K562 (cell line): ENCODE measurements around the gene ABCA7. TPM values are rescaled to one million over a fixed set of nuclear protein-coding genes. Genes with fewer than 3 reads are reported as not detected.

Source experiments
- ARHGAP35 ChIP-seq: fragments of 450-650 bp; IDR thresholded peaks from 2 replicates; pipeline ENCODE4 v1.6.1; 2018; ENCODE audit not compliant: partially characterized antibody
- BCOR ChIP-seq: fragments of 450-650 bp; IDR thresholded peaks from 2 replicates; pipeline ENCODE4 v1.6.1; 2016
- CHD2 ChIP-seq: IDR thresholded peaks from 2 replicates; pipeline ENCODE4 v1.6.1; 2011; ENCODE audit warnings: low read depth, low read length
- FOXJ2 ChIP-seq: fragments of 200-800 bp; sonication (Bioruptor generic); IDR thresholded peaks from 2 replicates; pipeline ENCODE4 v1.6.1; 2016; ENCODE audit warnings: missing genetic modification characterization, missing compliant biosample characterization
- FOXP1 ChIP-seq: sonication (generic); formaldehyde crosslinking; IDR thresholded peaks from 2 replicates; pipeline ENCODE4 v1.8.0; 2022; ENCODE audit warnings: mild to moderate bottlenecking, missing genetic modification reagents
- HDAC1 ChIP-seq, 2 experiments: fragments of 450-650 bp; IDR thresholded peaks; 2 replicates each; pipeline ENCODE4 v1.6.1; 2016 to 2017; ENCODE audit warnings: inconsistent platforms in 1 of 2, mild to moderate bottlenecking in 1 of 2, moderate library complexity in 1 of 2
- HDAC6 ChIP-seq: IDR thresholded peaks from 2 replicates; pipeline ENCODE4 v1.6.1; 2012; ENCODE audit warnings: low read depth, mild to moderate bottlenecking, control low read depth, inconsistent platforms, low read length, moderate library complexity
- HSF4 ChIP-seq: fragments of 250-450 bp; sonication (Bioruptor Pico); IDR thresholded peaks from 2 replicates; pipeline ENCODE4 v2.1.2; 2022; ENCODE audit warnings: mild to moderate bottlenecking, moderate library complexity, borderline replicate concordance
- JUN ChIP-seq, 2 experiments: sonication (generic) in 1 of 2; formaldehyde crosslinking in 1 of 2; IDR thresholded peaks; 2 replicates each; pipeline versions ENCODE4 v1.6.1 to v1.8.0; 2012 to 2022; ENCODE audit warnings: borderline replicate concordance in 2 of 2, mild to moderate bottlenecking in 2 of 2, improper control_type of control experiment in 1 of 2, low read depth in 1 of 2, low read length in 1 of 2, missing genetic modification reagents in 1 of 2
- JUND ChIP-seq, 2 experiments: IDR thresholded peaks; 2 replicates in 1 of 2; 3 replicates in 1 of 2; pipeline ENCODE4 v1.6.1; 2011; ENCODE audit warnings: borderline replicate concordance in 2 of 2, low read depth in 2 of 2, low read length in 2 of 2, improper control_type of control experiment in 1 of 2, missing biosample characterization in 1 of 2, missing genetic modification characterization in 1 of 2, missing genetic modification reagents in 1 of 2
- KDM5B ChIP-seq: fragments of 200-600 bp; sonication (generic); IDR thresholded peaks from 2 replicates; pipeline ENCODE4 v1.6.1; 2012; ENCODE audit warnings: low read depth, mild to moderate bottlenecking, moderate library complexity, low read length, control low read depth, inconsistent platforms; ENCODE audit not compliant: insufficient replicate concordance
- L3MBTL2 ChIP-seq: fragments of 450-650 bp; IDR thresholded peaks from 2 replicates; pipeline ENCODE4 v1.6.1; 2016; ENCODE audit warnings: mild to moderate bottlenecking, moderate library complexity
- MAZ ChIP-seq, 2 experiments: fragments of 450-650 bp in 1 of 2; sonication (generic) in 1 of 2; formaldehyde crosslinking; IDR thresholded peaks in 1 of 2; conservative IDR thresholded peaks in 1 of 2; 2 replicates each; pipeline versions ENCODE4 v1.4.0 to v1.5.0; 2020; ENCODE audit warnings: mild to moderate bottlenecking in 1 of 2, missing genetic modification reagents in 1 of 2
- NR2C1 ChIP-seq, 2 experiments: fragments of 450-650 bp; IDR thresholded peaks; 2 replicates each; pipeline ENCODE4 v1.6.1; 2017; ENCODE audit warnings: mild to moderate bottlenecking in 2 of 2, antibody characterized with exemption in 1 of 2, inconsistent platforms in 1 of 2, missing compliant biosample characterization in 1 of 2, missing genetic modification characterization in 1 of 2
- RBM25 ChIP-seq: fragments of 200-400 bp; formaldehyde crosslinking; IDR thresholded peaks from 2 replicates; pipeline ENCODE4 v1.6.1; 2018; ENCODE audit warnings: low read length, low read depth, moderate library complexity; ENCODE audit not compliant: severe bottlenecking
- RNF2 ChIP-seq: sonication (generic); IDR thresholded peaks from 2 replicates; pipeline ENCODE4 v1.6.1; 2016
- SIN3B ChIP-seq: fragments of 450-650 bp; IDR thresholded peaks from 2 replicates; pipeline ENCODE4 v1.6.1; 2017; ENCODE audit warnings: low read depth, mild to moderate bottlenecking, moderate library complexity
- SMAD2 ChIP-seq: fragments of 150-350 bp; IDR thresholded peaks from 2 replicates; pipeline ENCODE4 v1.6.1; 2014; ENCODE audit warnings: low read depth, mild to moderate bottlenecking, low read length
- TCF7 ChIP-seq: sonication (generic); IDR thresholded peaks from 2 replicates; pipeline ENCODE4 v1.6.1; 2016; ENCODE audit warnings: antibody characterized with exemption, borderline replicate concordance
- YBX1 ChIP-seq: fragments of 450-650 bp; IDR thresholded peaks from 2 replicates; pipeline ENCODE4 v1.7.1; 2016; ENCODE audit warnings: mild to moderate bottlenecking
- ZNF184 ChIP-seq: sonication (generic); formaldehyde crosslinking; IDR thresholded peaks from 2 replicates; pipeline ENCODE4 v1.5.0; 2020; ENCODE audit warnings: missing genetic modification reagents
- polyA plus RNA-seq, 8 experiments: library from polyadenylated mRNA; depleted of rRNA in 4 of 8; stranded (reverse) in 5 of 8; unstranded in 3 of 8; fragments of >200 nt; fragmentation: Nextera tagmentation in 2 of 8; fragmentation: Illumina TruSeq in 1 of 8; extraction: Ambion mirVana in 2 of 8; extraction: Trizol in 1 of 8; gene quantifications; 2 replicates each; pipeline versions ENCODE4 v1.2.1 to v1.2.3, GENCODE V29; 2011 to 2014; ENCODE audit warnings: inconsistent platforms in 1 of 8, missing spikeins in 1 of 8
- total RNA-seq, 7 experiments: library from RNA; depleted of rRNA in 6 of 7; stranded (reverse); fragments of >200 nt in 6 of 7; fragmentation: Illumina TruSeq in 2 of 7; extraction: Trizol in 2 of 7; gene quantifications; 2 replicates each; pipeline versions ENCODE4 v1.2.1 to v1.2.3, GENCODE V29; 2011 to 2021; ENCODE audit warnings: low replicate concordance in 1 of 7
- TF ChIP-seq, protein P1 (sequence below), 2 experiments: fragments of 150-350 bp in 1 of 2; IDR thresholded peaks; 2 replicates each; pipeline ENCODE4 v1.6.1; 2012 to 2016; ENCODE audit warnings: low read depth in 2 of 2, low read length in 2 of 2, mild to moderate bottlenecking in 1 of 2, moderate library complexity in 1 of 2
- TF ChIP-seq, protein P2 (sequence below): fragments of 200-800 bp; sonication (Bioruptor generic); IDR thresholded peaks from 2 replicates; pipeline ENCODE4 v1.6.1; 2017; ENCODE audit warnings: missing genetic modification characterization, missing compliant biosample characterization

Gene ABCA7
- total and polyA plus RNA-seq, 9 of the 15 experiments (the other 6 are each of a cell fraction or from before 2014, with no cell fraction given) = 2.3 to 96.1 (median 31.2) TPM

DNA sequence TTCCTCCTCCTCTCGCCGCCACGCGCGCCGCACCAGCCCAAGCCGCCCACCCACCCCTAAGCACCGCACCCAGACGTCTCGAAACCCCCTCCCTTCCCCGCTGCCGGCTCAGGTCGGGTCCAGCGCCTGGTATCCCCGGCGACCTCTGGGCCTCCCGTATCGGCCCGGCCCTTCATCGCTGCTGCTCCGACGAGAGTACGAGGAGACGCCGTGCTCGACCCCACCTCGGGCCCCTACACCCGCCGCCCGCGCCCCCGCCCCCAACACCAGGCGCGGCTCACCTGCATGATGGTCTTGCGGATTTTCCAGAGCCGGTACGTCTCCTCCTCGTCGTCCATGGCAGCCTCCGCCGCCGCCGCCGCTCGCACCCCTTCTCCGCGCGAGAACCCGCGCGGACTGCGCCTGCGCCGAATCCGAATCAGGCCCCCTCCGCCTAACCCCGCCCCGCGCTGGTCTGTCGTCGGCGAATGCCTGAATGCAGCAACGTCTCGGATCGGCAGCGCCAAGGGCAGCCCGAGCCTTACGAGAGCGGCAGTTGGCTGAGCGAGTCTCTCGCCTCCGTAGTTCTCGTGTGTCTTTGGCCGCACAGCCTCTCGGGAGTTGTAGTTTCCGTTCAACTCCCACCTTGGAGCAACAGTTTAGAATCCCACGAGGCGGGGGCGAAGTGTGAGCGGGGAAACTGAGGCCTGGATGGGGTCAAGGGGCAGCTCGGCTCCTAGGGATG, 55.2 kb downstream of the ABCA7 start, which contains the start of gene POLR2E (continued):
- TF ChIP-seq FOXJ2 (tag) = no peak
- peak; percentile 71 to 91 for TF ChIP-seq MAZ (CRISPR knock-in tag; conservative IDR thresholded peaks at IDR 0.05 in 1 of 2, IDR thresholded peaks at IDR 0.05 in 1 of 2)
- peak; percentile 48; the same call in 1 of the 2 replicates for TF ChIP-seq L3MBTL2
- TF ChIP-seq HSF4 (CRISPR knock-in tag) = no peak
- TF ChIP-seq SMAD2 = no peak
- no peak for TF ChIP-seq ZNF184 (CRISPR knock-in tag)
- TF ChIP-seq, protein P1, sequence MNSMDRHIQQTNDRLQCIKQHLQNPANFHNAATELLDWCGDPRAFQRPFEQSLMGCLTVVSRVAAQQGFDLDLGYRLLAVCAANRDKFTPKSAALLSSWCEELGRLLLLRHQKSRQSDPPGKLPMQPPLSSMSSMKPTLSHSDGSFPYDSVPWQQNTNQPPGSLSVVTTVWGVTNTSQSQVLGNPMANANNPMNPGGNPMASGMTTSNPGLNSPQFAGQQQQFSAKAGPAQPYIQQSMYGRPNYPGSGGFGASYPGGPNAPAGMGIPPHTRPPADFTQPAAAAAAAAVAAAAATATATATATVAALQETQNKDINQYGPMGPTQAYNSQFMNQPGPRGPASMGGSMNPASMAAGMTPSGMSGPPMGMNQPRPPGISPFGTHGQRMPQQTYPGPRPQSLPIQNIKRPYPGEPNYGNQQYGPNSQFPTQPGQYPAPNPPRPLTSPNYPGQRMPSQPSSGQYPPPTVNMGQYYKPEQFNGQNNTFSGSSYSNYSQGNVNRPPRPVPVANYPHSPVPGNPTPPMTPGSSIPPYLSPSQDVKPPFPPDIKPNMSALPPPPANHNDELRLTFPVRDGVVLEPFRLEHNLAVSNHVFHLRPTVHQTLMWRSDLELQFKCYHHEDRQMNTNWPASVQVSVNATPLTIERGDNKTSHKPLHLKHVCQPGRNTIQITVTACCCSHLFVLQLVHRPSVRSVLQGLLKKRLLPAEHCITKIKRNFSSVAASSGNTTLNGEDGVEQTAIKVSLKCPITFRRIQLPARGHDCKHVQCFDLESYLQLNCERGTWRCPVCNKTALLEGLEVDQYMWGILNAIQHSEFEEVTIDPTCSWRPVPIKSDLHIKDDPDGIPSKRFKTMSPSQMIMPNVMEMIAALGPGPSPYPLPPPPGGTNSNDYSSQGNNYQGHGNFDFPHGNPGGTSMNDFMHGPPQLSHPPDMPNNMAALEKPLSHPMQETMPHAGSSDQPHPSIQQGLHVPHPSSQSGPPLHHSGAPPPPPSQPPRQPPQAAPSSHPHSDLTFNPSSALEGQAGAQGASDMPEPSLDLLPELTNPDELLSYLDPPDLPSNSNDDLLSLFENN (IDR thresholded peaks at IDR 0.05; ENCODE audit: low read depth in 2 of 2, low read length in 2 of 2) = 0 out of 4 replicates have a peak, but pooled peaks of 1 of the 2 experiments have one; percentile 9
- TF ChIP-seq YBX1 = no peak
- peak; percentile 49; the same call in 1 of the 2 replicates for TF ChIP-seq RNF2
- TF ChIP-seq BCOR = no peak
- no peak for TF ChIP-seq RBM25
- TF ChIP-seq, protein P2, sequence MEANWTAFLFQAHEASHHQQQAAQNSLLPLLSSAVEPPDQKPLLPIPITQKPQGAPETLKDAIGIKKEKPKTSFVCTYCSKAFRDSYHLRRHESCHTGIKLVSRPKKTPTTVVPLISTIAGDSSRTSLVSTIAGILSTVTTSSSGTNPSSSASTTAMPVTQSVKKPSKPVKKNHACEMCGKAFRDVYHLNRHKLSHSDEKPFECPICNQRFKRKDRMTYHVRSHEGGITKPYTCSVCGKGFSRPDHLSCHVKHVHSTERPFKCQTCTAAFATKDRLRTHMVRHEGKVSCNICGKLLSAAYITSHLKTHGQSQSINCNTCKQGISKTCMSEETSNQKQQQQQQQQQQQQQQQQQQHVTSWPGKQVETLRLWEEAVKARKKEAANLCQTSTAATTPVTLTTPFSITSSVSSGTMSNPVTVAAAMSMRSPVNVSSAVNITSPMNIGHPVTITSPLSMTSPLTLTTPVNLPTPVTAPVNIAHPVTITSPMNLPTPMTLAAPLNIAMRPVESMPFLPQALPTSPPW (CRISPR knock-in tag) = peak; percentile 79
- peak in 1 of 2 experiments; percentile 41; a peak in 1 of 4 replicates for TF ChIP-seq HDAC1 (IDR thresholded peaks at IDR 0.05)
- TF ChIP-seq HDAC6 = no peak
- TF ChIP-seq NR2C1 (IDR thresholded peaks at IDR 0.05) = no peak
- 0 out of 2 replicates have a peak, but pooled peaks have one; percentile 48 for TF ChIP-seq NR2C1 (tag; IDR thresholded peaks at IDR 0.05)
- peak; percentile 50 for TF ChIP-seq KDM5B
- peak; percentile 77 for TF ChIP-seq JUND (IDR thresholded peaks at IDR 0.05; ENCODE audit: borderline replicate concordance, low read depth, low read length)
- TF ChIP-seq JUND (tag; IDR thresholded peaks at IDR 0.05; ENCODE audit: borderline replicate concordance, low read depth, low read length) = no peak; the same call in 2 of the 3 replicates
- TF ChIP-seq ARHGAP35 = peak; percentile 88
- TF ChIP-seq CHD2 = peak; percentile 98
- peak; percentile 56; the same call in 1 of the 2 replicates for TF ChIP-seq JUN (IDR thresholded peaks at IDR 0.05; ENCODE audit: borderline replicate concordance, low read depth, low read length)
- no peak for TF ChIP-seq JUN (CRISPR knock-in tag; IDR thresholded peaks at IDR 0.05; ENCODE audit: borderline replicate concordance)
- 0 out of 2 replicates have a peak, but pooled peaks have one; percentile 18 for TF ChIP-seq SIN3B
- no peak for TF ChIP-seq FOXP1 (CRISPR knock-in tag)
- TF ChIP-seq TCF7 = no peak
